IMR-90 (cell line): ENCODE data around the gene PPP3CA. TPM values are rescaled to one million over a fixed set of nuclear protein-coding genes. Genes with fewer than 3 reads are reported as not detected.
A peak's percentile ranks its signal among the peaks of the same experiment; 100 is the strongest.

ENCODE experiments used
- ATAC-seq: fragments of 200-7000 bp; cut with Tn5 transposase; 2 replicates; pipeline ENCODE4 v1.9.1; 2020; ENCODE audit warnings: low read depth, mild to moderate bottlenecking, moderate library complexity
- BruUV-seq: library from RNA; stranded (reverse); fragments of 400-500 nt; replicated peaks from 2 replicates; lab custom pipeline; 2021; lab: Mats Ljungman, UMichigan
- CTCF ChIA-PET: fragments of 300-600 bp; formaldehyde crosslinking; extraction: SDS; loops from one replicate; lab custom pipeline; 2021; ENCODE audit warnings: antibody characterized with exemption; lab: Yijun Ruan, JAX
- POLR2A ChIA-PET: fragments of 300-600 bp; sonication (Branson Sonifier 250); formaldehyde crosslinking; loops from one replicate; lab custom pipeline; 2022; ENCODE audit warnings: antibody characterized with exemption; ENCODE audit not compliant: unreplicated experiment; lab: Charles Lee
- DNase-seq: peaks from one replicate; pipeline ENCODE4 v3.0.0; 2013
- H2AFZ ChIP-seq: replicated peaks from 2 replicates; pipeline ENCODE3; 2013; ENCODE audit warnings: low read length, mild to moderate bottlenecking; ENCODE audit not compliant: poor library complexity
- H2AK5ac ChIP-seq: 2 replicates; pipeline ENCODE4 v1.6.1; 2013; ENCODE audit warnings: low read depth, low read length, inconsistent platforms
- H2AK9ac ChIP-seq: replicated peaks from 2 replicates; pipeline ENCODE3; 2013; ENCODE audit warnings: mild to moderate bottlenecking, low read depth, low read length, moderate library complexity; ENCODE audit not compliant: poor library complexity
- H2BK120ac ChIP-seq: 2 replicates; pipeline ENCODE4 v1.6.1; 2013; ENCODE audit warnings: low read depth, low read length, inconsistent platforms
- H2BK15ac ChIP-seq: 3 replicates; pipeline ENCODE4 v1.6.1; 2013; ENCODE audit warnings: low read depth, low read length, inconsistent platforms
- H2BK20ac ChIP-seq: 2 replicates; pipeline ENCODE4 v1.6.1; 2013; ENCODE audit warnings: low read depth, mild to moderate bottlenecking, inconsistent platforms, low read length, moderate library complexity
- H2BK5ac ChIP-seq: 2 replicates; pipeline ENCODE4 v1.6.1; 2013; ENCODE audit warnings: mild to moderate bottlenecking, low read depth, low read length, inconsistent platforms; ENCODE audit not compliant: poor library complexity, severe bottlenecking
- H3K14ac ChIP-seq: replicated peaks from 2 replicates; pipeline ENCODE4 v1.6.1; 2013; ENCODE audit warnings: low read depth, low read length, inconsistent platforms
- H3K18ac ChIP-seq: 2 replicates; pipeline ENCODE4 v1.6.1; 2013; ENCODE audit warnings: low read depth, low read length, control low read depth
- H3K23ac ChIP-seq: 2 replicates; pipeline ENCODE4 v1.6.1; 2013; ENCODE audit warnings: low read depth, low read length, inconsistent platforms
- H3K27ac ChIP-seq: 2 replicates; pipeline ENCODE4 v1.5.1; 2013; ENCODE audit warnings: mild to moderate bottlenecking, control low read depth, low read length; ENCODE audit not compliant: insufficient read depth
- H3K27me3 ChIP-seq: 2 replicates; pipeline ENCODE4 v1.6.1; 2013; ENCODE audit warnings: low read length; ENCODE audit not compliant: control insufficient read depth, insufficient read depth
- H3K36me3 ChIP-seq: 2 replicates; pipeline ENCODE4 v1.6.1; 2013; ENCODE audit warnings: low read length, mixed read lengths; ENCODE audit not compliant: control insufficient read depth, insufficient read depth
- H3K4ac ChIP-seq: 2 replicates; pipeline ENCODE4 v1.6.1; 2013; ENCODE audit warnings: low read depth, low read length, inconsistent platforms
- H3K4me1 ChIP-seq: 2 replicates; pipeline ENCODE4 v1.6.1; 2013; ENCODE audit warnings: low read length, mixed read lengths; ENCODE audit not compliant: control insufficient read depth, insufficient read depth
- H3K4me2 ChIP-seq: 2 replicates; pipeline ENCODE4 v1.6.1; 2013; ENCODE audit warnings: low read depth, mild to moderate bottlenecking, control low read depth, low read length, moderate library complexity
- H3K4me3 ChIP-seq: 2 replicates; pipeline ENCODE4 v1.5.1; 2013; ENCODE audit warnings: low read depth, mild to moderate bottlenecking, control low read depth, low read length, moderate library complexity; ENCODE audit not compliant: insufficient read depth
- H3K56ac ChIP-seq: 2 replicates; pipeline ENCODE4 v1.6.1; 2013; ENCODE audit warnings: low read length, inconsistent platforms; ENCODE audit not compliant: insufficient read depth; ENCODE audit errors: extremely low read depth
- H3K79me1 ChIP-seq, 2 experiments: 2 replicates each; pipeline ENCODE4 v1.6.1; 2013; ENCODE audit warnings: low read length in 2 of 2, inconsistent platforms in 1 of 2, low read depth in 1 of 2
- H3K9ac ChIP-seq: 2 replicates; pipeline ENCODE4 v1.6.1; 2013; ENCODE audit warnings: low read depth, low read length, control low read depth
- H3K9me1 ChIP-seq: 2 replicates; pipeline ENCODE4 v1.6.1; 2013; ENCODE audit warnings: low read length, inconsistent platforms; ENCODE audit not compliant: insufficient read depth
- H3K9me3 ChIP-seq: 2 replicates; pipeline ENCODE4 v1.6.1; 2013; ENCODE audit warnings: low read length; ENCODE audit not compliant: control insufficient read depth, insufficient read depth
- H4K20me1 ChIP-seq: 2 replicates; pipeline ENCODE4 v1.6.1; 2013; ENCODE audit warnings: low read length, inconsistent platforms; ENCODE audit not compliant: insufficient read depth
- H4K5ac ChIP-seq: 2 replicates; pipeline ENCODE4 v1.6.1; 2013; ENCODE audit warnings: mild to moderate bottlenecking, low read depth, low read length, control low read depth
- H4K8ac ChIP-seq, 2 experiments: 2 replicates each; pipeline ENCODE4 v1.6.1; 2013; ENCODE audit warnings: low read depth in 2 of 2, low read length in 2 of 2, control low read depth in 1 of 2, inconsistent platforms in 1 of 2
- H4K91ac ChIP-seq: 2 replicates; pipeline ENCODE4 v1.6.1; 2013; ENCODE audit warnings: low read depth, low read length, inconsistent platforms; ENCODE audit not compliant: insufficient read depth
- BHLHE40 ChIP-seq: fragments of 150-350 bp; IDR thresholded peaks from 2 replicates; pipeline ENCODE4 v1.6.1; 2016; ENCODE audit warnings: mild to moderate bottlenecking, low read depth, low read length
- CEBPB ChIP-seq: IDR thresholded peaks from 2 replicates; pipeline ENCODE4 v1.6.1; 2012; ENCODE audit warnings: low read depth, low read length, improper control_type of control experiment
- CHD1 ChIP-seq: IDR thresholded peaks from 2 replicates; pipeline ENCODE4 v1.6.1; 2012; ENCODE audit warnings: low read depth, low read length, improper control_type of control experiment
- CTCF ChIP-seq: conservative IDR thresholded peaks from 2 replicates; pipeline ENCODE4 v1.5.1; 2012; ENCODE audit warnings: mild to moderate bottlenecking, low read depth, low read length, improper control_type of control experiment
- ELK1 ChIP-seq: fragments of 150-350 bp; IDR thresholded peaks from 2 replicates; pipeline ENCODE4 v1.6.1; 2016; ENCODE audit warnings: low read depth, mild to moderate bottlenecking, low read length, moderate library complexity, borderline replicate concordance
- FOS ChIP-seq: fragments of 150-350 bp; IDR thresholded peaks from 2 replicates; pipeline ENCODE4 v1.6.1; 2016; ENCODE audit warnings: low read depth, low read length
- MAFK ChIP-seq: IDR thresholded peaks from 2 replicates; pipeline ENCODE4 v1.6.1; 2012; ENCODE audit warnings: low read depth, low read length, improper control_type of control experiment
- MAZ ChIP-seq: IDR thresholded peaks from 2 replicates; pipeline ENCODE4 v1.6.1; 2012; ENCODE audit warnings: low read depth, mild to moderate bottlenecking, low read length, improper control_type of control experiment, moderate library complexity, borderline replicate concordance
- MXI1 ChIP-seq: IDR thresholded peaks from 2 replicates; pipeline ENCODE4 v1.6.1; 2012; ENCODE audit warnings: low read depth, mild to moderate bottlenecking, low read length, moderate library complexity, borderline replicate concordance
- NFE2L2 ChIP-seq: fragments of 150-350 bp; IDR thresholded peaks from 2 replicates; pipeline ENCODE4 v1.6.1; 2016; ENCODE audit warnings: low read depth, mild to moderate bottlenecking, low read length
- POLR2A ChIP-seq: IDR thresholded peaks from 2 replicates; pipeline ENCODE4 v1.6.1; 2012; ENCODE audit warnings: mild to moderate bottlenecking, low read depth, low read length
- RAD21 ChIP-seq: IDR thresholded peaks from 2 replicates; pipeline ENCODE4 v1.6.1; 2012; ENCODE audit warnings: low read length, improper control_type of control experiment
- RCOR1 ChIP-seq: IDR thresholded peaks from 2 replicates; pipeline ENCODE4 v1.6.1; 2012; ENCODE audit warnings: mild to moderate bottlenecking, low read length, improper control_type of control experiment; ENCODE audit not compliant: insufficient replicate concordance
- RFX5 ChIP-seq: IDR thresholded peaks from 2 replicates; pipeline ENCODE4 v1.8.0; 2012; ENCODE audit warnings: low read depth, mild to moderate bottlenecking, low read length, moderate library complexity
- SMC3 ChIP-seq: fragments of 150-350 bp; IDR thresholded peaks from 2 replicates; pipeline ENCODE4 v1.6.1; 2016; ENCODE audit warnings: low read depth, mild to moderate bottlenecking, antibody characterized with exemption, low read length, moderate library complexity
- dilution Hi-C: fragments of 300-500 bp; cut with HindIII; formaldehyde crosslinking; loops from one replicate; pipeline ENCODE4 v1.14.3; 2018; ENCODE audit warnings: low sequenced_read_pairs; ENCODE audit not compliant: unreplicated experiment
- in situ Hi-C: fragments of 300-500 bp; cut with MboI; formaldehyde crosslinking; loops from 3 replicates; pipeline ENCODE4 v1.14.3; 2019; ENCODE audit warnings: low sequenced_read_pairs, inconsistent platforms, mixed read lengths
- intact Hi-C: fragments of 100-400 bp; cut with micrococcal nuclease; formaldehyde crosslinking; loops from 2 replicates; pipeline ENCODE4 v1.10.0; 2022
- polyA plus RNA-seq, 3 experiments: library from polyadenylated mRNA; depleted of rRNA; stranded (reverse); fragments of >200 nt; gene quantifications; 2 replicates each; pipeline ENCODE4 v1.2.3, GENCODE V29; 2012; ENCODE audit warnings: low replicate concordance in 1 of 3
- total RNA-seq: library from RNA; depleted of rRNA; stranded (reverse); fragments of >200 nt; gene quantifications from 2 replicates; pipeline ENCODE4 v1.2.3, GENCODE V29; 2012
- TF ChIP-seq, protein P1 (sequence below): fragments of 150-350 bp; IDR thresholded peaks from 2 replicates; pipeline ENCODE4 v1.6.1; 2017; ENCODE audit warnings: mild to moderate bottlenecking, antibody characterized with exemption, low read length, low read depth

Gene PPP3CA
- total and polyA plus RNA-seq, 2 of the 4 experiments (the other 2 are of a cell fraction), result 14.5 to 48.6 TPM

DNA sequence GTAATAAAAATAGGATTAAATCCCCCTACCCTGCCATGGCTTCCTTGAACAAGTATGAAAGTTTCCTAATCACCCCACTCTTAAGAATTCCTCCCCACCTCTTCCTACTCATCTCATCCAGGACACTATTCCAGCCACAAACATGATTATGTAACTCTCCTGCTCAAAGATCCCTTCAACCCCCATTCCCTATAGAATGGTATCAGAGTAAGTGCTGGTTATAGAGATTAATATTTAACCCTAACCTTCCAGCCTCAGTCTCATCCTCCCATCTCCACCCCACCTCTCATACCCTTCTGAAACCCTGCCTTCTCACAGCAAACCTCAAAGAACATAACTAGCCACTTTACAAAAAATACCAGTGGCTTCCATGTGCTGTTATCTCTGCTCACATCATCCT, 155.1 kb downstream of the PPP3CA start:
- Histone ChIP-seq H3K27me3 (no peaks in the 10 kb centered on the region), H2AK5ac (no peak overlapping the region), H3K18ac (no peak overlapping the region), H2BK15ac (no peak overlapping the region), H3K56ac (no peak overlapping the region), H2BK20ac (no peak overlapping the region), H2BK5ac (no peak overlapping the region), H3K23ac (no peak overlapping the region), H4K20me1 (no peaks in the 10 kb centered on the region), H3K9ac (no peak overlapping the region), H4K8ac (no peak overlapping the region), H3K4me1 (peaks cover 4% of the 10 kb centered on the region), H3K27ac (no peak overlapping the region), H4K91ac (no peak overlapping the region), H3K4me2 (peak overlapping the region; percentile 10; the same call in 1 of the 2 replicates), H2AFZ (no peak overlapping the region), H3K4me3 (no peak overlapping the region), H3K4ac (no peak overlapping the region), H3K36me3 (no peaks in the 10 kb centered on the region), H3K9me1 (0 out of 2 replicates have a peak, but pooled peaks cover under 1% of the 10 kb centered on the region), H4K5ac (no peak overlapping the region), H2AK9ac (no peak overlapping the region), H3K9me3 (no peaks in the 10 kb centered on the region), H2BK120ac (no peak overlapping the region), H3K14ac (no peak overlapping the region), H3K79me1 (peaks cover 22 to 31% of the 10 kb centered on the region in 2 experiments)
- TF ChIP-seq FOS (no peak), NFE2L2 (no peak), ELK1 (no peak), CTCF (no peak), RFX5 (no peak), MAZ (no peak), CHD1 (no peak), POLR2A (no peak), CEBPB (no peak), BHLHE40 (no peak), RAD21 (no peak), MXI1 (no peak), MAFK (no peak), RCOR1 (no peak), SMC3 (no peak)
- TF ChIP-seq, protein P1, sequence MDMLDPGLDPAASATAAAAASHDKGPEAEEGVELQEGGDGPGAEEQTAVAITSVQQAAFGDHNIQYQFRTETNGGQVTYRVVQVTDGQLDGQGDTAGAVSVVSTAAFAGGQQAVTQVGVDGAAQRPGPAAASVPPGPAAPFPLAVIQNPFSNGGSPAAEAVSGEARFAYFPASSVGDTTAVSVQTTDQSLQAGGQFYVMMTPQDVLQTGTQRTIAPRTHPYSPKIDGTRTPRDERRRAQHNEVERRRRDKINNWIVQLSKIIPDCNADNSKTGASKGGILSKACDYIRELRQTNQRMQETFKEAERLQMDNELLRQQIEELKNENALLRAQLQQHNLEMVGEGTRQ, result no peak
- no peak for DNase-seq
- CTCF ChIA-PET, result no interaction called here
- in situ Hi-C loops (no loop called here), dilution Hi-C loops (no loop called here), intact Hi-C loops (no loop called here)
- no TSS peak for BruUV-seq
- POLR2A ChIA-PET, result no interaction called here
- ATAC-seq, result peak; percentile 34
